Spleen (tissue), 11 donors: ENCODE data around the gene CEP128. TPM values are rescaled to one million over a fixed set of nuclear protein-coding genes. Genes with fewer than 3 reads are reported as not detected.

Experiments used
- DNase-seq: peaks from one replicate; pipeline ENCODE4 v3.0.0-alpha.2; 2020
- H3K27ac ChIP-seq, 8 donors: fragments of 200-600 bp; sonication (generic) in 7 of 8; 1 replicate in 4 of 8; 2 replicates in 4 of 8; pipeline versions ENCODE4 v1.5.0 to v1.8.0; 2016 to 2021; ENCODE audit warnings: inconsistent platforms in 4 of 8, mild to moderate bottlenecking in 4 of 8, moderate library complexity in 1 of 8
- H3K27me3 ChIP-seq, 7 donors: fragments of 200-600 bp; sonication (generic) in 6 of 7; replicated peaks in 1 of 7; 1 replicate in 4 of 7; 2 replicates in 3 of 7; pipeline versions ENCODE4 v1.5.0 to v1.8.0; 2016 to 2021; ENCODE audit warnings: inconsistent platforms in 3 of 7, mild to moderate bottlenecking in 1 of 7
- H3K36me3 ChIP-seq, 6 donors: fragments of 200-600 bp; sonication (generic) in 5 of 6; 1 replicate in 4 of 6; 2 replicates in 2 of 6; pipeline versions ENCODE4 v1.5.0 to v1.8.0; 2016 to 2021; ENCODE audit warnings: inconsistent platforms in 2 of 6
- H3K4me1 ChIP-seq, 6 donors: fragments of 200-600 bp; sonication (generic) in 5 of 6; 1 replicate in 3 of 6; 2 replicates in 3 of 6; pipeline versions ENCODE4 v1.5.0 to v1.8.0; 2016 to 2021; ENCODE audit warnings: inconsistent platforms in 3 of 6
- H3K4me3 ChIP-seq, 8 donors: fragments of 200-600 bp; sonication (generic) in 7 of 8; 1 replicate in 4 of 8; 2 replicates in 4 of 8; pipeline versions ENCODE4 v1.5.0 to v1.8.0; 2016 to 2021; ENCODE audit warnings: inconsistent platforms in 4 of 8, mild to moderate bottlenecking in 4 of 8, moderate library complexity in 2 of 8
- H3K9me3 ChIP-seq, 8 donors: fragments of 200-600 bp; sonication (generic) in 7 of 8; 1 replicate in 4 of 8; 2 replicates in 4 of 8; pipeline versions ENCODE4 v1.5.0 to v1.8.0; 2016 to 2021; ENCODE audit warnings: inconsistent platforms in 4 of 8
- CTCF ChIP-seq, 11 experiments: fragments of 200-600 bp in 7 of 11; fragments of 450-650 bp in 4 of 11; sonication (generic) in 4 of 11; IDR thresholded peaks in 8 of 11; conservative IDR thresholded peaks in 3 of 11; 1 replicate in 7 of 11; 2 replicates in 4 of 11; pipeline versions ENCODE4 v1.4.0 to v1.8.0; 2016 to 2021; ENCODE audit warnings: antibody characterized with exemption in 11 of 11, inconsistent platforms in 4 of 11, mild to moderate bottlenecking in 1 of 11
- POLR2A ChIP-seq, 3 donors: fragments of 450-650 bp; IDR thresholded peaks; one replicate each; pipeline ENCODE4 v1.5.1; 2017; ENCODE audit warnings: antibody characterized with exemption in 3 of 3, mild to moderate bottlenecking in 1 of 3
- POLR2AphosphoS5 ChIP-seq, 3 donors: sonication (generic); formaldehyde crosslinking; IDR thresholded peaks; one replicate each; pipeline ENCODE4 v1.5.1; 2017; ENCODE audit warnings: antibody characterized with exemption in 3 of 3
- WGBS, 5 donors: extraction: QIAGEN DNeasy Blood & Tissue Kit in 3 of 5; methylation state at CpG; one replicate each; pipeline versions ENCODE4 v1.1.5 to v1.1.7; 2013 to 2018; 5-methylcytosine and 5-hydroxymethylcytosine counted together
- intact Hi-C: fragments of 100-400 bp; cut with DNase I; formaldehyde crosslinking; loops from one replicate; pipeline ENCODE4 v1.15.0; 2023; ENCODE audit warnings: low total_unique reads
- polyA plus RNA-seq, 3 donors: library from polyadenylated mRNA; stranded (reverse); fragments of 200-250 nt; gene quantifications; one replicate each; pipeline ENCODE4 v1.2.1, GENCODE V29; 2013
- total RNA-seq, 7 donors: library from RNA; depleted of rRNA in 3 of 7; stranded (reverse); fragments of >200 nt in 3 of 7; fragmentation: NEBNext Ultra II Directional in 4 of 7; extraction: Animal tissue kit (Norgen Biotek cat#: 25700) in 4 of 7; gene quantifications; one replicate each; pipeline versions ENCODE4 v1.1.0 to v1.2.1, GENCODE V29; 2016 to 2021
- donor health status: healthy with polysubstance abuse.
- donor health status: DM: no; HTN: no; CAD: no; lungs with moderate emphysema.
- donor health status: DM: no; HTN: no; CAD: no.
- donor health status: Bipolar disorder and iron deficiency.
- donor health status: healthy.
- donor health status: DM: no; HTN: no; CAD: no.
- donor health status: DM: yes; HTN: yes; CAD: no.

The CEP128 gene
- total and polyA plus RNA-seq, 10 donors = 1.5 to 34.2 (median 15.7) TPM

- H3K27me3 ChIP-seq = no peaks in the 10 kb centered on the region
- TF ChIP-seq POLR2AphosphoS5 (IDR thresholded peaks at IDR 0.05) (peak in 1 of 3 donors; percentile 70), CTCF (IDR thresholded peaks at IDR 0.05 in 8 of 11, conservative IDR thresholded peaks at IDR 0.05 in 3 of 11) (no peak)
- H3K4me1 ChIP-seq = peaks cover 0 to 29% (median 20%) of the 10 kb centered on the region in 6 donors
- 19 to 41% (median 23%) methylated on average over 8 of the region's 8 CpGs for WGBS, 5 donors
- intact Hi-C loops = no loop called here
- peaks cover 0 to 6% (median 0%) of the 10 kb centered on the region in 8 donors for H3K9me3 ChIP-seq
- peak overlapping the region in 1 of 8 donors; percentile 41 for H3K4me3 ChIP-seq
- peak overlapping the region; percentile 30 to 79 (median 64) for H3K27ac ChIP-seq
- no peak for DNase-seq
- no peaks in the 10 kb centered on the region for H3K36me3 ChIP-seq
Observed at GRCh38 chr14:80930836-80931389, 10.6 kb downstream of the CEP128 start.

GRCh38 chr14:80930095-80930494 lies 11.4 kb downstream of the CEP128 start:
- 76 to 93% (median 85%) methylated on average over 5 of the region's 5 CpGs for WGBS, 5 donors
- no peak for TF ChIP-seq CTCF (IDR thresholded peaks at IDR 0.05 in 8 of 11, conservative IDR thresholded peaks at IDR 0.05 in 3 of 11)
- TF ChIP-seq POLR2A (IDR thresholded peaks at IDR 0.05) = no peak
- no peak for TF ChIP-seq POLR2AphosphoS5 (IDR thresholded peaks at IDR 0.05)
- Histone ChIP-seq H3K4me1 (peaks cover 0 to 29% (median 20%) of the 10 kb centered on the region in 6 donors), H3K36me3 (no peaks in the 10 kb centered on the region), H3K9me3 (peaks cover 0 to 6% (median 0%) of the 10 kb centered on the region in 8 donors), H3K4me3 (no peak overlapping the region), H3K27ac (peak overlapping the region in 6 of 8 donors; percentile 30 to 79 (median 70)), H3K27me3 (no peaks in the 10 kb centered on the region)
- no peak for DNase-seq
- intact Hi-C loops = no loop called here

- TF ChIP-seq POLR2A (IDR thresholded peaks at IDR 0.05) (no peak), POLR2AphosphoS5 (IDR thresholded peaks at IDR 0.05) (no peak)
Observed at GRCh38 chr14:80927083-80927989, 14.2 kb downstream of the CEP128 start.

GRCh38 chr14:80926397-80927082 lies 15.0 kb downstream of the CEP128 start:
- intact Hi-C loops = no loop called here
- WGBS, 5 donors = 80 to 94% (median 90%) methylated on average over 3 to 4 of the region's 4 CpGs
- peaks cover 0 to 6% (median 0%) of the 10 kb centered on the region in 8 donors for H3K9me3 ChIP-seq
- H3K36me3 ChIP-seq = peaks cover 0 to 5% (median 0%) of the 10 kb centered on the region in 6 donors
- DNase-seq = no peak
- TF ChIP-seq POLR2A (IDR thresholded peaks at IDR 0.05) (no peak), POLR2AphosphoS5 (IDR thresholded peaks at IDR 0.05) (no peak), CTCF (IDR thresholded peaks at IDR 0.05 in 8 of 11, conservative IDR thresholded peaks at IDR 0.05 in 3 of 11) (no peak)
- H3K4me3 ChIP-seq = no peak overlapping the region
- no peaks in the 10 kb centered on the region for H3K27me3 ChIP-seq
- peaks cover 0 to 21% (median 17%) of the 10 kb centered on the region in 6 donors for H3K4me1 ChIP-seq
- H3K27ac ChIP-seq = no peak overlapping the region

More at GRCh38 chr14:80927083-80927989, 14.2 kb downstream of the CEP128 start:
- H3K4me3 ChIP-seq = no peak overlapping the region
- WGBS, 5 donors = 92 to 99% (median 95%) methylated on average over 4 to 8 of the region's 8 CpGs
- H3K27ac ChIP-seq = no peak overlapping the region
- peaks cover 0 to 5% (median 0%) of the 10 kb centered on the region in 6 donors for H3K36me3 ChIP-seq
- peaks cover 0 to 29% (median 20%) of the 10 kb centered on the region in 6 donors for H3K4me1 ChIP-seq
- no peak for DNase-seq
- intact Hi-C loops = no loop called here
- no peaks in the 10 kb centered on the region for H3K27me3 ChIP-seq
- peaks cover 0 to 6% (median 0%) of the 10 kb centered on the region in 8 donors for H3K9me3 ChIP-seq
